Muscle of arm (tissue), 12 donors: Measurements from ENCODE around the gene CTIF. TPM values are rescaled to one million over a fixed set of nuclear protein-coding genes. Genes with fewer than 3 reads are reported as not detected.
"Not testable (repeated sequence)": the region's sequence is repeated elsewhere in the genome, so short reads cannot be mapped to it uniquely, and the experiment has no call there.

Source experiments
- DNase-seq: peaks from one replicate; pipeline ENCODE4 v3.0.0-alpha.2; 2013
- polyA plus RNA-seq, 12 donors: library from polyadenylated mRNA; unstranded; fragments of 120-200 nt; gene quantifications; one replicate each; pipeline ENCODE4 v1.2.1, GENCODE V29; 2013; ENCODE audit not compliant: insufficient read length in 12 of 12

CTIF gene
- polyA plus RNA-seq, 12 donors = 24.5 to 46.3 (median 38.0) TPM; not detected in 1

DNA sequence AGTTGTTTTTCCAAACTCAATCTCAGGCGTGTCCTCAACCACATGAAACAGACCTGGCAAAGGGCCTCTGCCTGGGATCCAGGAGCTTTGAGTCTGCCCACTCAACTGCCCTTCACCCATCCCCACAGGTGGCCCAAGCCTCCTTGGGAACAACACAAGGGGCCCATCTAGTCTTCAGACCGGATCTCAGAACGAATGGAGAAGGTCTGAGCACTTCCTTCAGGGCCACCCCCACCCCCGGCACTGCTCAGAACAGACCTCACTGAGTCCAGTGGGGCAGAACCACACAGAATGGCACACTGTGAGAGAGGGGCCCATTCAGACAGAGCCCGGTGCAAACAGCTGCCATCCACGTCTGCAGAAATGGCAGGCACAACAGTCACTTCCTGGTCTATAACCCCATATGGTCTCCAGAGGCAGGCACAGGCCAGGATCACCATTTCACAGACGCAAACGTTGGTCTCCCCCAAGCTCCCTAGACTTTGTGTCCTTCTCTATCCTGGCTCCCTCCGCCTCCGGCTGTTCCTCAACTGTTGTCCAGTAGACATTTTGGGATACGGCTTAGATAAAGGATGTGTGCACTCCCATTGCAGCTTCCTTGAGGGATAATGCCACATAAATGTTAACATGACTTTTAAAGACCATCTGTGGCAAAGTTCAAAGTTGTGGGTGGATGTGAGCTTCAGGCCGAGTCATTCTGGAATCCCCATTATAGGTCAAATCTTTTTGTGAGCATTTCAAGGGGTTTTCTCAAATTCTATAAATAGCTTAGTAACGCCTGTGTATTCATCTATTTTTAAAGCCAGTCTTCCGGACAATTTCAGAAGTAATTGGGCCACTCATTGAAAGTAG, 262.3 kb downstream of the CTIF start:
- no peak for DNase-seq

GRCh38 chr18:48801728-48802542, 263.1 kb downstream of the CTIF start:
- no peak for DNase-seq

- DNase-seq = no peak
Measured at GRCh38 chr18:48802543-48803290, 263.9 kb downstream of the CTIF start.

GRCh38 chr18:48803518-48803917, 264.7 kb downstream of the CTIF start:
- DNase-seq = no peak

GRCh38 chr18:48803951-48804855, 265.4 kb downstream of the CTIF start:
- DNase-seq = no peak

GRCh38 chr18:48804856-48805610, 266.2 kb downstream of the CTIF start:
- DNase-seq = no peak

GRCh38 chr18:48805826-48806535, 267.1 kb downstream of the CTIF start:
- DNase-seq = no peak

DNA sequence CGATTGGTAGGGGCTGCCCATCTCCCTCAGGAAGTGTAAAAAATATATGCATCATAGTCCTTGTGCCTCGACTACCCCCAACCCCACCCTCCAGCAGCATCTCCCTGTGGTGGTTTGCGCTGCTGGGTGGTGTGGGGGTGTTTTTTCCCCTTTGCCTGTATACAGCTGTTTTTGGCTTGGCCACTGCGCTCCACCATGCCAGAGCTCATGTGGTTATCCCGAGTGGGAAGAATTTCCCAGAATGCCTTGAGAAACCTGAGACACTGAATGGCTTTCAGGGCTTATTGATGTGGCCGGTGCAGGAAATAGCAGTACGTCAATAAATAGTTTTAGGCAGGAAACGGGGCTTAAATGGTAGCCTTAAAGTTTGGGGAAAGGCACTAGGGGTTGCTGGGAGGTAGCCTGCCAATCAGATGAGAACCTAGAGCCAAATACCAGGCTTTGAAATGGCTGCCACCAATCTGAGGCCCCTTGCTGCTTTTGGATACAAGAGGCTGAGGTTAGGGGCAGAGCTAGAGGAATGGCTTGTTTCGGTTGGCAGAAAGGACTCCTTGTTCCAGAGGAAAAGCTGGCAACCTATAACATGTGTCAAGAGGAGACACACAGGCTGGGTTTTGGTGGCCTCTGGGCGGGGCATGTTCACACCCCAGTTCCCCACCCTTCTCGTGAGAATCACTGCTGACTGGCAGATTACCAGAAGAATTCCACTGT, 267.9 kb downstream of the CTIF start:
- DNase-seq = no peak

DNA sequence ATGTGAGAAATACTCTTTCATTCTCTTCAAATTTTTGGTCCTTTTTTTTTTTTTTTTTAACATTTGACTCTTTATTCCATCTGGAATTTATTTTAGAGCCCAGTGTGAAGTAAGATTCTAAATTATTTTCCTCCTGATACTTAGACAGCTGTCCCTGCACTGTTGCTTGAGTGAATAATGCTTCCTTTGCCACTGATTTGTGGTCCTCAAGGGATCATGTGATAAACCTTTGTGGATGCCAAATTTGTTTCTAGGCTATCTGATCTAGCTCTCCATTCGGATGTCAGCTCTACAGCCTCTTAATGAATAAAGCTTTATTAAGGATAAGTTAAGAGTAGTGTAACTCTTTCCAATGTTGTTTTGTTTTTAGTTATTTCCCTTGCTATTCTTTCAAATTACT, 269.6 kb downstream of the CTIF start:
- no peak for DNase-seq

GRCh38 chr18:48809365-48809764, 270.5 kb downstream of the CTIF start:
- DNase-seq = no peak

GRCh38 chr18:48810805-48811204, 272.0 kb downstream of the CTIF start:
- DNase-seq = no peak

DNA sequence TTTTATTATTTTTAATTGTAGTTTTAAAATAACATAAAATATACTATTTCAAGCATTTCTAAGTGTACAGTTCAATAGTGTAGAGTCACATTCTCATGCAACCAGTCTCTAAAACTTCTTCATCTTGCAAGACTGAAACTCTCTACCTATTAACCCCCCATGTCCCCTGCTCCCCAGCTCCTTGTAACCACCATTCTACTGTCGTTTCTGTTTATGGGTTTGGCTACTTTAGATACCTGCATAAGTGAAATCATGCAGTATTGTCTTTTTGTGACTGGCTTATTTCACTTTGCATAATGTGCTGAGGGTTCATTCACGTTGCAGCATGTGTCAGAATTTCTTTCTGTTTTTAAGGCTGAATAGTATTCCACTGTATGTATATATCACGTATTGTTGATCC, 272.6 kb downstream of the CTIF start:
- no peak for DNase-seq

GRCh38 chr18:48811977-48812451, 273.2 kb downstream of the CTIF start:
- DNase-seq = not testable (repeated sequence)

DNA sequence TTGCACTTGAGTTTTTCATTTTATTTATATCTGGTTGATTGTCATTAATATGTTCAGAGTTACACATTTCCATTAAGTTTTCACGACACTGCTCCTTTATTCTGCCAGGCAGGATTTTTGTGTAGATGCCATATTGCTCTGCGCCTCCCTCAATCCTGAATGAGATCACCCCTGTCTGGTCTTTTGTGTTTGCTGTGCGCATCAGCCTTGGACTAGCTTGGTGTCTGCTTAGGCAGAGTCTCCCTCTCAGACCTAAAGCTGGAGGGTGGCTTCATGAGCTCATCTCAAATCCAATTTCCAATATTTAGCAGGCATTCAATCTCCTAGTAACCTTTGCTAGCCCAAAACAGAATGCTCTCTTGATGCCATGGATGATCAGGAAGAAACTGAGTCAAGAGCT, 274.5 kb downstream of the CTIF start:
- no peak for DNase-seq

DNA sequence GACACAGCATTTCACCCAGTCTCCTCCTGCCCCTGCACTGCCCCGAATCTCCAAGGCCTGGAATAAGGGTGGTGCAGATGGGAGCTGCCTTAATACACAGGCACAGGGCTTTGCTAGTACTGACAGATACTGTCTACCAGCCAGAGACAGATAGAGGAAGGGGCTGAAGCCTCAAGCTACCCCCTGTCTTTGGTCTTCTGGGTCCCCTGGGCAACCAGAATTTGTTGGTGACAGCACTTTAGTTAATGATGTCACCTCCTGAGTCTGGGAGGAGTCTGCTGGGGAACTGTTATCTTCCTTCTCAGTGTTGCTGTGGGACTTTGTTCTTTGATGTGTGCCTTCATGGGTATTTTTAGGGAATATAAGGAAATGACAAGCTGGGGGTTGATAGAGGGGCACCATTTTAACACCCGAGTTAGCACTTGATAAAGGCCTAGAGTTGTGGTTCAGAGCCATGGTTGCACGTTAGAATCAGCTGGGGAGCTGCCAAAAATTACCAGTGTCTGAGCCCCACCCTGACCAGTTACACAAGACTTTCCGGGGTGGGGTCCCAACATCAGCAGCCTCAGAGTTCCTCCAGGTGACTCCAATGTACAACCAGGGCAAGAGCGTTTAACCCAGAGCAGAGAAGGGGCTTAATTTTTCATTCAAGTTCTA, 275.1 kb downstream of the CTIF start:
- no peak for DNase-seq

DNA sequence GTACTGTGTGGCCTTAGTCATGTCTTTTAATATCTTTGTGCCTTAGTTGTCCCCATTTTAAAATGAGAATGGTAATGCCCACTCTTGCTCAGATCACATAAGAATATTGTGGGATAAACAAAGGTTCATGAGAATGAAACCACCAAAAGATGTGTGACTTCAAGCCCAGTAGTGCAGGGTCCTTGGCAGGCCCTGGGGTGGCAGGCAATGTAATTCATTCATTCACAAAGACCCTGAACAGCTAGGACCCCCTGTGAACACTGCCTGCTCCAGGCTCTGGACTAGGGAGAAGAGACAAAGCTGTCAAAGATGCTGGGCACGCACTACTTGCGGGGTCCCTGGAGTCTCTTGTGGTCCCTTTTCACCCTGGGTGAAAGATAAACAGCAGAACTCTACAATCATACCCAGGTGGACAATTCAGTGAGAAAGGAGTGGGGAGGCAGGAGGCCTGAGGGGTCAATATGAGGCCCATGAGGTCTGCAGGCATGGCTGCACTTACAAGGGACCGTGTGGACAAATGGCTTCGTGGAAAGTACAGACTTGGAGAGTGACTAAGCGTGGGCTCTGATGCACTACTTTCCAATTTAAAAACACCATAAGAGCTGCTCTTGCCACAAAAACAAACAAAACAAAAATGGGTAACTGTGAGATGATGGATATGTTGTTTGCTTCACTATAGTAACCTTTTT, 275.8 kb downstream of the CTIF start:
- no peak for DNase-seq

DNA sequence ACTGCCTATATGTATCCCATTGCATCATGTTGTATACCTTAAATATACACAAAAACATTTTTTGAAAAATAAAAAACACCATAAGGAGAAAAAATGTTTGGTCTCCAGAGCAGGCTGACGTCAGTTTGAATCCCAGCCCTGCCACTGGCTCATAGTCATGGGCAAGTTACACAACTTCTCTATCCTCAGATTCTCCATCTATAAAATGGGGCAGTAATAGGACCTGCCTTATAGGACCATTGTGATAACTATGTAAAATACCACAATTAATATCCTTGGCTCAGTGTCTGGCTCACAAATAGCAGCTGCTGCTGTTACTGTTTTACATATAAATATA, 276.3 kb downstream of the CTIF start:
- DNase-seq = no peak
